Keratinocyte (primary cell): ENCODE results near the gene VILL. TPM values are rescaled to one million over a fixed set of nuclear protein-coding genes. Genes with fewer than 3 reads are reported as not detected.

Source experiments
- DNase-seq: peaks from one replicate; pipeline ENCODE4 v3.0.0-alpha.2; 2011; ENCODE audit warnings: low read depth, missing footprints, low spot score
- FAIRE-seq: peaks from 2 replicates; lab custom pipeline; 2011; peaks lifted over from hg19 to GRCh38; lab: Jason Lieb, UNC
- H2AFZ ChIP-seq: 2 replicates; pipeline ENCODE4 v1.6.0; 2012; ENCODE audit warnings: low read length, control low read depth, inconsistent platforms; ENCODE audit not compliant: control insufficient read depth
- H3K27ac ChIP-seq: 2 replicates; pipeline ENCODE4 v1.5.1; 2011; ENCODE audit warnings: low read length; ENCODE audit not compliant: control insufficient read depth, insufficient read depth
- H3K27me3 ChIP-seq: 3 replicates; pipeline ENCODE4 v1.6.0; 2011; ENCODE audit warnings: low read length; ENCODE audit not compliant: control insufficient read depth, insufficient read depth; ENCODE audit errors: extremely low read depth
- H3K36me3 ChIP-seq, 2 experiments: 2 replicates in 1 of 2; 3 replicates in 1 of 2; pipeline ENCODE4 v1.5.1; 2011; ENCODE audit warnings: low read length in 2 of 2, mild to moderate bottlenecking in 1 of 2; ENCODE audit not compliant: control insufficient read depth in 2 of 2, insufficient read depth in 2 of 2; ENCODE audit errors: extremely low read depth in 1 of 2
- H3K4me1 ChIP-seq: 3 replicates; pipeline ENCODE4 v1.5.1; 2011; ENCODE audit warnings: low read length; ENCODE audit not compliant: control insufficient read depth, insufficient read depth; ENCODE audit errors: extremely low read depth
- H3K4me2 ChIP-seq: 3 replicates; pipeline ENCODE4 v1.6.0; 2011; ENCODE audit warnings: low read depth, low read length; ENCODE audit not compliant: control insufficient read depth, insufficient read depth; ENCODE audit errors: extremely low read depth
- H3K4me3 ChIP-seq, 3 experiments: fragments of 200-600 bp in 1 of 3; sonication (generic) in 1 of 3; 2 replicates in 2 of 3; 3 replicates in 1 of 3; pipeline ENCODE4 v1.5.1; 2011 to 2016; ENCODE audit warnings: low read length in 3 of 3, mild to moderate bottlenecking in 3 of 3, control low read depth in 2 of 3, inconsistent platforms in 1 of 3, low read depth in 1 of 3, mixed read lengths in 1 of 3, mixed run types in 1 of 3, moderate library complexity in 1 of 3; ENCODE audit not compliant: control insufficient read depth in 2 of 3, insufficient read depth in 2 of 3; ENCODE audit errors: extremely low read depth in 1 of 3
- H3K79me2 ChIP-seq: 2 replicates; pipeline ENCODE4 v1.6.0; 2012; ENCODE audit warnings: low read length; ENCODE audit not compliant: control insufficient read depth, insufficient read depth
- H3K9ac ChIP-seq: 3 replicates; pipeline ENCODE4 v1.6.0; 2011; ENCODE audit warnings: low read length; ENCODE audit not compliant: control insufficient read depth, insufficient read depth; ENCODE audit errors: extremely low read depth
- H3K9me1 ChIP-seq: 3 replicates; pipeline ENCODE4 v1.6.0; 2011; ENCODE audit warnings: low read length; ENCODE audit not compliant: control insufficient read depth, insufficient read depth; ENCODE audit errors: extremely low read depth
- H3K9me3 ChIP-seq: 2 replicates; pipeline ENCODE4 v1.5.1; 2012; ENCODE audit warnings: low read depth, low read length; ENCODE audit not compliant: control insufficient read depth
- H4K20me1 ChIP-seq: 3 replicates; pipeline ENCODE4 v1.6.0; 2011; ENCODE audit warnings: low read length; ENCODE audit not compliant: control insufficient read depth, insufficient read depth; ENCODE audit errors: extremely low read depth
- EZH2 ChIP-seq: IDR thresholded peaks from one replicate; pipeline ENCODE4 v1.6.1; 2012; ENCODE audit warnings: inconsistent platforms, mild to moderate bottlenecking, low read length, moderate library complexity
- dilution Hi-C: fragments of 300-500 bp; cut with MboI; formaldehyde crosslinking; loops from one replicate; pipeline ENCODE4 v1.7.0; 2020; ENCODE audit warnings: low sequenced_read_pairs; ENCODE audit not compliant: extremely low pct_ligation_motif_present
- polyA plus RNA-seq, 5 experiments: library from polyadenylated mRNA; depleted of rRNA in 3 of 5; stranded (reverse) in 3 of 5; stranded (forward) in 1 of 5; unstranded in 1 of 5; fragments of >200 nt; gene quantifications; 1 replicate in 1 of 5; 2 replicates in 3 of 5; 3 replicates in 1 of 5; pipeline versions ENCODE4 v1.2.1 to v1.2.3, GENCODE V29; 2011 to 2012; ENCODE audit warnings: missing spikeins in 2 of 5, low read depth in 1 of 5, low replicate concordance in 1 of 5
- TF ChIP-seq, protein P1 (sequence below), 3 experiments: IDR thresholded peaks in 1 of 3; conservative IDR thresholded peaks in 1 of 3; optimal IDR thresholded peaks in 1 of 3; 2 replicates in 2 of 3; 3 replicates in 1 of 3; pipeline versions ENCODE3 to v1.5.1; 2011; ENCODE audit warnings: low read length in 3 of 3, mild to moderate bottlenecking in 3 of 3, moderate library complexity in 2 of 3, control low read depth in 1 of 3, inconsistent platforms in 1 of 3; ENCODE audit not compliant: insufficient read depth in 2 of 3; ENCODE audit errors: extremely low read depth in 1 of 3

Gene VILL
- polyA plus RNA-seq, 1 donor (not counting 4 experiments of a cell fraction or from before 2014, with no cell fraction given), result 2.1 TPM

DNA sequence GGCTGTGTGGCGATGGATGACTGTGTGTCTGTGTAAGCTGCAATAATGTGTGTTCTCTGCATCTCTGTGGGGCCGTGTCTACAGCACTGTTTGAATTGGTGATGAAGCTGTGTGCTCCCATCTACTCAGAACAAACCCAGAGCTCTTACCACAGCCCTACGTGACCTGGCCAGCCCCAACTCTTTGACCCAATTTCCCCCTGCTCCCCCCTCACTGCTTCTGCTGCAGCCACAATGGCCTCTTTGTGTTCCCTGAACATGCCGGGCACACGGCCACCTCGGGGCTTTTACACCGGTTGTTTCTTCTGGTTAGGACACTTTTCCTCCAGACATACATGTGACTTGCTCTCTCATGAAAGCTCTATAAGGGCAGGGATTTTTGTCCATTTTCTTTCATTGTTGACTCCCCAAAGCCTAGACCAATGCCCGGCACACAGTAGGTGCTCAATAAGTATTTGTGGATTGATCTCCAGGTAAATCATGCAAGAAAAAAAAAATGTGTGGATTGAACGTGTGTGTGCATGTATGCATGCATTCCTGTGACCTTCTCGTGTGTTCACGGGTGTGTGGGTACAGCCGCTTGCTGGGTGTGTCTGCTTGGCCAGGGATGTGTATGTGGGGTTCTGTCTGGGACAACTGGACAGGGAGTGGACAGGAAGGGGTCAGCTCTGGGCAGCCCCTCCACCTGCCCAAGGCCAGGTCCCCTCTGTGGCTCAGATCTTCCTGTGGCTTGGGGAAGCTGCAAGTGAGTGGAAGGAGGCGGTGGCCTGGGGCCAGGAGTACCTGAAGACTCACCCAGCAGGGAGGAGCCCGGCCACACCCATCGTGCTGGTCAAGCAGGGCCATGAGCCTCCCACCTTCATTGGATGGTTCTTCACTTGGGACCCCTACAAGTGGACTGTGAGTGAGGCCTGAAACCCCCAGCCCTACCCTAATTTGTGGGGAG is 14.8 kb downstream of the VILL start:
- Histone ChIP-seq H4K20me1 (no peaks in the 10 kb centered on the region), H3K4me2 (no peak overlapping the region), H3K4me1 (peaks cover 8% of the 10 kb centered on the region), H3K4me3 (no peak overlapping the region), H3K27ac (no peak overlapping the region), H3K9me1 (no peaks in the 10 kb centered on the region), H3K36me3 (peaks cover 0 to 21% of the 10 kb centered on the region in 2 experiments), H3K9ac (no peak overlapping the region), H3K9me3 (no peaks in the 10 kb centered on the region), H3K27me3 (no peaks in the 10 kb centered on the region), H2AFZ (no peak overlapping the region), H3K79me2 (no peaks in the 10 kb centered on the region)
- FAIRE-seq (no peak), DNase-seq (no peak)
- dilution Hi-C loops, result no loop called here
- no peak for TF ChIP-seq EZH2
- TF ChIP-seq, protein P1, sequence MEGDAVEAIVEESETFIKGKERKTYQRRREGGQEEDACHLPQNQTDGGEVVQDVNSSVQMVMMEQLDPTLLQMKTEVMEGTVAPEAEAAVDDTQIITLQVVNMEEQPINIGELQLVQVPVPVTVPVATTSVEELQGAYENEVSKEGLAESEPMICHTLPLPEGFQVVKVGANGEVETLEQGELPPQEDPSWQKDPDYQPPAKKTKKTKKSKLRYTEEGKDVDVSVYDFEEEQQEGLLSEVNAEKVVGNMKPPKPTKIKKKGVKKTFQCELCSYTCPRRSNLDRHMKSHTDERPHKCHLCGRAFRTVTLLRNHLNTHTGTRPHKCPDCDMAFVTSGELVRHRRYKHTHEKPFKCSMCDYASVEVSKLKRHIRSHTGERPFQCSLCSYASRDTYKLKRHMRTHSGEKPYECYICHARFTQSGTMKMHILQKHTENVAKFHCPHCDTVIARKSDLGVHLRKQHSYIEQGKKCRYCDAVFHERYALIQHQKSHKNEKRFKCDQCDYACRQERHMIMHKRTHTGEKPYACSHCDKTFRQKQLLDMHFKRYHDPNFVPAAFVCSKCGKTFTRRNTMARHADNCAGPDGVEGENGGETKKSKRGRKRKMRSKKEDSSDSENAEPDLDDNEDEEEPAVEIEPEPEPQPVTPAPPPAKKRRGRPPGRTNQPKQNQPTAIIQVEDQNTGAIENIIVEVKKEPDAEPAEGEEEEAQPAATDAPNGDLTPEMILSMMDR (optimal IDR thresholded peaks at IDR 0.05 in 1 of 3, IDR thresholded peaks at IDR 0.05 in 1 of 3, conservative IDR thresholded peaks at IDR 0.05 in 1 of 3; ENCODE audit: extremely low read depth in 1 of 3, insufficient read depth in 2 of 3, low read length in 3 of 3), result no peak

DNA sequence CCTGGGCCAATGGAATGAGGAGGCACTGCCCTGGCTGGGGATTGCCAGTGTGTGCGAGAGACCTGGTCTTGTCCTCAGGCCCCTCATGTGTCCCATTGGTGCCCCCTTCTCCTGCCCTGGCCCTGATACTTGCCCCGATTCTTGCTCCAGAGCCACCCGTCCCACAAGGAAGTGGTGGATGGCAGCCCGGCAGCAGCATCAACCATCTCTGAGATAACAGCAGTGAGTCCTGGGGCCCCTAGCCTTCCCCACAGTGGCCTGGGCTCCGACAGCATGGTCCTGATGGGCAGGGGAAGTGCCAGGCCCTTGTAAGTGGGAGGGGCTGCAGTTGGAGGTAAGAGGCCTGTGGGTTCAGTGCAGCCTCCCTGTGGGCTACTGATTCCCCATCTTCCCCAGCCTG is 15.4 kb downstream of the VILL start:
- no peak for DNase-seq
- no peak for FAIRE-seq
- no peak overlapping the region for H2AFZ ChIP-seq
- TF ChIP-seq, protein P1 (optimal IDR thresholded peaks at IDR 0.05 in 1 of 3, IDR thresholded peaks at IDR 0.05 in 1 of 3, conservative IDR thresholded peaks at IDR 0.05 in 1 of 3; ENCODE audit: extremely low read depth in 1 of 3, insufficient read depth in 2 of 3, low read length in 3 of 3), result no peak
- no peak for TF ChIP-seq EZH2
- no peaks in the 10 kb centered on the region for H3K9me3 ChIP-seq
- H3K36me3 ChIP-seq, result peaks cover 0 to 24% of the 10 kb centered on the region in 2 experiments
- H3K27ac ChIP-seq, result no peak overlapping the region
- H3K4me2 ChIP-seq, result no peak overlapping the region
- H3K79me2 ChIP-seq, result no peaks in the 10 kb centered on the region
- H3K4me1 ChIP-seq, result peaks cover 8% of the 10 kb centered on the region
- no peak overlapping the region for H3K9ac ChIP-seq
- dilution Hi-C loops, result no loop called here
- no peaks in the 10 kb centered on the region for H3K9me1 ChIP-seq
- H3K4me3 ChIP-seq, result no peak overlapping the region
- H3K27me3 ChIP-seq, result no peaks in the 10 kb centered on the region
- no peaks in the 10 kb centered on the region for H4K20me1 ChIP-seq
